Measurements from ENCODE around the gene ELAVL1.

ELAVL1 gene

GRCh38 chr19:7980635-7981121 is 24.8 kb downstream of the ELAVL1 start:
- TF ChIP-seq Cebpa-rat (IDR thresholded peaks at IDR 0.05) = no peak
- no peak overlapping the region for H3K4me2 ChIP-seq
- peaks cover 100% of the 10 kb centered on the region for H4K20me1 ChIP-seq
- no peak overlapping the region for H3K4me3 ChIP-seq
- H3K27ac ChIP-seq = no peak overlapping the region
- H3K36me3 ChIP-seq = peaks cover 98% of the 10 kb centered on the region
- no peak overlapping the region for H3K9ac ChIP-seq
- peaks cover 25% of the 10 kb centered on the region for H3K4me1 ChIP-seq
- H3K27me3 ChIP-seq = no peaks in the 10 kb centered on the region
- no peaks in the 10 kb centered on the region for H3K9me3 ChIP-seq

- Histone ChIP-seq H3K27ac (no peak overlapping the region), H3K4me1 (peaks cover 20% of the 10 kb centered on the region), H4K20me1 (peaks cover 100% of the 10 kb centered on the region), H3K27me3 (no peaks in the 10 kb centered on the region), H3K4me3 (no peak overlapping the region), H3K36me3 (peaks cover 98% of the 10 kb centered on the region), H3K4me2 (no peak overlapping the region), H3K9ac (no peak overlapping the region), H3K9me3 (no peaks in the 10 kb centered on the region)
- TF ChIP-seq Cebpa-rat (IDR thresholded peaks at IDR 0.05) = no peak
These were observed 25.3 kb downstream of the ELAVL1 start for GRCh38 chr19:7980168-7980567.

- Histone ChIP-seq H3K9ac (no peak overlapping the region), H3K4me1 (peaks cover 14% of the 10 kb centered on the region), H3K9me3 (no peaks in the 10 kb centered on the region), H4K20me1 (peaks cover 100% of the 10 kb centered on the region), H3K27me3 (no peaks in the 10 kb centered on the region), H3K36me3 (peaks cover 98% of the 10 kb centered on the region), H3K27ac (no peak overlapping the region), H3K4me3 (no peak overlapping the region), H3K4me2 (no peak overlapping the region)
- TF ChIP-seq Cebpa-rat (IDR thresholded peaks at IDR 0.05) = no peak
These were observed 25.9 kb downstream of the ELAVL1 start for GRCh38 chr19:7979559-7979958.

- Histone ChIP-seq H3K27me3 (no peaks in the 10 kb centered on the region), H3K4me1 (peaks cover 9% of the 10 kb centered on the region), H3K4me3 (no peak overlapping the region), H3K27ac (no peak overlapping the region), H3K9ac (no peak overlapping the region), H3K4me2 (no peak overlapping the region), H3K9me3 (no peaks in the 10 kb centered on the region), H3K36me3 (peaks cover 98% of the 10 kb centered on the region), H4K20me1 (peaks cover 100% of the 10 kb centered on the region)
- TF ChIP-seq Cebpa-rat (IDR thresholded peaks at IDR 0.05) = no peak
These were observed 26.4 kb downstream of the ELAVL1 start for GRCh38 chr19:7979011-7979410.

- H4K20me1 ChIP-seq = peaks cover 100% of the 10 kb centered on the region
- H3K27ac ChIP-seq = no peak overlapping the region
- H3K4me2 ChIP-seq = no peak overlapping the region
- no peaks in the 10 kb centered on the region for H3K27me3 ChIP-seq
- peaks cover 98% of the 10 kb centered on the region for H3K36me3 ChIP-seq
- H3K4me1 ChIP-seq = peaks cover 2% of the 10 kb centered on the region
- no peak overlapping the region for H3K4me3 ChIP-seq
- no peak overlapping the region for H3K9ac ChIP-seq
- no peaks in the 10 kb centered on the region for H3K9me3 ChIP-seq
- TF ChIP-seq Cebpa-rat (IDR thresholded peaks at IDR 0.05) = no peak
These were observed 27.1 kb downstream of the ELAVL1 start for GRCh38 chr19:7978179-7978825.

- H3K9me3 ChIP-seq = no peaks in the 10 kb centered on the region
- H3K4me1 ChIP-seq = no peaks in the 10 kb centered on the region
- no peak overlapping the region for H3K4me2 ChIP-seq
- H3K4me3 ChIP-seq = no peak overlapping the region
- H3K36me3 ChIP-seq = peaks cover 98% of the 10 kb centered on the region
- peaks cover 99% of the 10 kb centered on the region for H4K20me1 ChIP-seq
- H3K27me3 ChIP-seq = no peaks in the 10 kb centered on the region
- H3K27ac ChIP-seq = no peak overlapping the region
- no peak overlapping the region for H3K9ac ChIP-seq
- TF ChIP-seq Cebpa-rat (IDR thresholded peaks at IDR 0.05) = no peak
These were observed 27.8 kb downstream of the ELAVL1 start for GRCh38 chr19:7977723-7978040.

GRCh38 chr19:7977021-7977722 is 28.3 kb downstream of the ELAVL1 start:
- no peak overlapping the region for H3K4me2 ChIP-seq
- H3K36me3 ChIP-seq = peaks cover 98% of the 10 kb centered on the region
- TF ChIP-seq Cebpa-rat (IDR thresholded peaks at IDR 0.05) = no peak
- peaks cover 99% of the 10 kb centered on the region for H4K20me1 ChIP-seq
- no peak overlapping the region for H3K9ac ChIP-seq
- no peak overlapping the region for H3K27ac ChIP-seq
- no peaks in the 10 kb centered on the region for H3K27me3 ChIP-seq
- H3K4me3 ChIP-seq = no peak overlapping the region
- H3K9me3 ChIP-seq = no peaks in the 10 kb centered on the region
- no peaks in the 10 kb centered on the region for H3K4me1 ChIP-seq

- peaks cover 98% of the 10 kb centered on the region for H3K36me3 ChIP-seq
These were observed 29.0 kb downstream of the ELAVL1 start for GRCh38 chr19:7976461-7976860.

GRCh38 chr19:7975037-7975436 is 30.4 kb downstream of the ELAVL1 start:
- Histone ChIP-seq H3K27me3 (no peaks in the 10 kb centered on the region), H3K27ac (no peak overlapping the region), H3K4me1 (no peaks in the 10 kb centered on the region), H4K20me1 (peaks cover 99% of the 10 kb centered on the region), H3K9ac (no peak overlapping the region), H3K4me2 (no peak overlapping the region), H3K4me3 (no peak overlapping the region), H3K9me3 (no peaks in the 10 kb centered on the region), H3K36me3 (peaks cover 98% of the 10 kb centered on the region)
- TF ChIP-seq Cebpa-rat (IDR thresholded peaks at IDR 0.05) = no peak

More at GRCh38 chr19:7976461-7976860, 29.0 kb downstream of the ELAVL1 start:
- no peak overlapping the region for H3K4me3 ChIP-seq
- no peak overlapping the region for H3K27ac ChIP-seq
- H3K4me2 ChIP-seq = no peak overlapping the region
- H3K9me3 ChIP-seq = no peaks in the 10 kb centered on the region
- no peak overlapping the region for H3K9ac ChIP-seq
- H4K20me1 ChIP-seq = peaks cover 99% of the 10 kb centered on the region
- no peaks in the 10 kb centered on the region for H3K4me1 ChIP-seq
- H3K27me3 ChIP-seq = no peaks in the 10 kb centered on the region
- no peak for TF ChIP-seq Cebpa-rat (IDR thresholded peaks at IDR 0.05)

- no peak for TF ChIP-seq Cebpa-rat (IDR thresholded peaks at IDR 0.05)
- Histone ChIP-seq H3K36me3 (peaks cover 98% of the 10 kb centered on the region), H3K4me1 (no peaks in the 10 kb centered on the region), H3K9ac (no peak overlapping the region), H3K4me2 (no peak overlapping the region), H4K20me1 (peaks cover 99% of the 10 kb centered on the region), H3K27me3 (no peaks in the 10 kb centered on the region), H3K9me3 (no peaks in the 10 kb centered on the region), H3K4me3 (no peak overlapping the region), H3K27ac (no peak overlapping the region)
These were observed 31.6 kb downstream of the ELAVL1 start for GRCh38 chr19:7973883-7974282.

Measured in BLaER1 (cell line).